AG08396 (cell line): Measurements from ENCODE around the gene SMIM29.

Source experiments
- DNase-seq: peaks from one replicate; pipeline ENCODE4 v3.0.0; 2012; ENCODE audit warnings: low spot score, mixed read lengths

SMIM29 gene

DNA sequence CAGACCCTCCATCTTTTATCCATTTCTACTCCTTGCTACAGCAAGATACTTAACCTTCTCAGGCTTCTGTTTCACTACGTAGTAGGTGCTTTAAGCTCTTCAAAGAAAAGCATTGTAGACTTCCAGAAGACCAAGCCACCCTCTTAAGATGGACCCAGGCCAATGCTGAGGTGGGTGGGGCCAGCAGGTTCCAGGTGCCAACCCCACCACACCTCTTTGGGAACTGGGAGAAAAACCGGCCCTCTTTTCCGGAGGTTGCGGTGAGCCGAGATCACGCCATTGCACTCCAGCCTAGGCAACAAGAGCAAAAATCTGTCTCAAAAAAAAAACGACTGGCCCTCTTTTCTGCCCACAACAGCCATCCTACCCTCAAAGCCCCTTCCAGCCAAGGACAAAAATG, 22.7 kb downstream of the SMIM29 start:
- no peak for DNase-seq

DNA sequence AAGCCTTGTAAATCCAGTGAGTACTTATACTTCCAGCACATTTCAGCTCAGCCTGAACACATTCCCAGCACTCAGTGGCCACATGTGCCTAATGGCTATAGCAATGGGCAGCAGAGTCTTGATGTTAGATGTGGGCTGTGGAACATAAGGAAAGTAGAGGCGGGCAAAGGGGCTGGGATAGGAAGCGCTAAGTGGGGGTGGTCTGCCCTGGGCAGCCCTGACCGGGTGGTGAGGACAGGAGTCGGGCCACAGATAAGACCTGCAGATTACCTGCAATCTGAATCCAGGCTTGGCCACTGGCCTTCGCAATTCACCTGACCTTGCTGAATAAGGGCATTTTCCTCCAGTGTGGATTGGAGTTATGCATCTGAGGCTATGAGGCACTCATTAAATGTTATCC, 23.3 kb downstream of the SMIM29 start:
- no peak for DNase-seq

DNA sequence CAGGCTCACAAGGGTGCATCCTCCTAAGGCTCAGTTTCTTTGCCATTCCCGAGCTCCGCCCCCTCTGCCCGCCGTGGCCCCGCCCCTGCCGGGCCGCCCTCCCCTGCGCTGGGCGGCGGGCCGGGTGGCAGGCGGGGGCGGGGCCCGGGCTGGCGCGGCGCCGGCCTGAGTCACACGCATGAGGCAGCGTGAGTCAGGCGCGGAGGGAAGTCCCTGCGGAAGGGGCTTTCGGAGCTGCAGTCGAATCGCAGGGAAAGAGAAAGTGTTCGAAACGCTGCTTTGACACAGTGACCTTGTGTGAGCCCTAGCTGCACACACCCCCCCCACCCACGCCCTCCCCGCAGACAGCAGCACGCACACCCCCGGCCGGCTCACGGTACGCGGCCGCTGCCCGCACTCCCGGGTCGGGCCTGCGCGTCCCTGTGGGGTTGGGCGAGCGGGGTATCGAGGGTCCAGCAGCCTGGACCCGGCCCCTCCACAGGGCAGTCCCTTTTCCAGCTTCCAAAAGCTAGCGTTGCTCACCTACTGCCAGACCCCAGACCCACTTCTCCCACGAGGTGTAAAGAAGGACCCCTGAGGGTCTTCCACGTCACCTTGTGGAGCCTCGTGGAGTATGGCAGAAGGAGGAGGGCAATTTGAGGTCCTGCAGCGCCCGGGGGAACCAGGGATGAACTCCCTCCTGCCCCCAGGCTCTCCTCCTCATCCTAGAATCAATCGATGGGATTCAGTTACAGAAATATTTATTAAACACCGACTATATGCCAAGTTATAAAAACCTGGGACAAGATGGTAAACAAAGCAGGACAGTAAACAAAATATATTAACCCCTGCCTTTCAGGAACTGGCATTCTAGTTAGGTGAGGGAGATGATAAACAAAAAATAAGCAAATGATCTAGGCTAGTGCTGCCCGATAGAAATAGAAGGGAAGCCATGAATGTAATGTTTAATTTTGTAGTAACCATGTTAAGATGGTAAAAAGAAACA, 24.6 kb downstream of the SMIM29 start:
- DNase-seq, result peak; percentile 98

DNA sequence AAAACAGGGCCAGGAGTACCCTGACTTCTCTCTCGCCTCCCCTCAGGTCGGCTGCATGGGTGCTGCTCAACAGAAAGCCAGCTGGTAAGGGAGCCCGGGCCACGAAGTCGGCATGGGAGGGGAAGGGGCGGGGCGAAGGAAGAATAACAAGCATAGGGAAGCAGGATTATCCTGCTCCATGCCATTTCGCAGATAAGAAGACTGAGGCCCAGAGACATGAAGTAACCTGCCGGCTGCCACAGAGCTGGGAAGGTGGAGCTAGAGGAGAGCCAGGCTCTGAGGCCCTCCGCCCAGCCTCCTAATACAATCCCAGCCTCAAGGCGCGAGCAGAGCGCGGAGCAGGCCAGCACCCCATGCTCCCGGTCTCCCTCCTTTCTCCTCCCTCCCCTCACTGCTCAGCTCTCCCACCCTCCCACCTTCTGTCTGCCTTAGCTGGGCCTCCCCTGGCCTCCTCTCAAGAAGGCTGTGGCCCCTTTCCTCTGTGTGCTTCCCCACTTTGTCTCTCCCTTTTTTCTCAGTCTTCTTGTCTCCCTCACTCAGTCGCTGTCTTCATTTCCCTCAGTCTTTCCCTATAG, 25.3 kb downstream of the SMIM29 start:
- DNase-seq, result no peak

DNA sequence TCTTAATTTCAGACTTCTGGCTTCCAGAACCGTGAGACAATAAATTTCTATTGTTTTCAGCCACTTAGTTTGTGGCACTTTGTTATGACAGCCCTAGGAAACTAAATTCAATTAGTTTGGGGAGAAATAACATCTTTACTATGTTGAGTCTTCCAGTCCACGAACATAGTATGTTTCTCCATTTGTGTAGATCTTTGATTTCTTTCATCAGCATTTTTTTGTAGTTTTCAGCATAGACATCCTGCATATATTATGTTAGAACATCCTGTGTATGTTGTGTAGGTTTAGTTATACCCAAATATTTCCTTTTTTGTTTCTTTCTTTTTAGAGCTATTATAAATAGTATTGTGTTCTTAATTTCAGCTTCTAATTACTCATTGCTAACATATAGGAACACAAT, 30.1 kb downstream of the SMIM29 start:
- DNase-seq, result no peak

DNA sequence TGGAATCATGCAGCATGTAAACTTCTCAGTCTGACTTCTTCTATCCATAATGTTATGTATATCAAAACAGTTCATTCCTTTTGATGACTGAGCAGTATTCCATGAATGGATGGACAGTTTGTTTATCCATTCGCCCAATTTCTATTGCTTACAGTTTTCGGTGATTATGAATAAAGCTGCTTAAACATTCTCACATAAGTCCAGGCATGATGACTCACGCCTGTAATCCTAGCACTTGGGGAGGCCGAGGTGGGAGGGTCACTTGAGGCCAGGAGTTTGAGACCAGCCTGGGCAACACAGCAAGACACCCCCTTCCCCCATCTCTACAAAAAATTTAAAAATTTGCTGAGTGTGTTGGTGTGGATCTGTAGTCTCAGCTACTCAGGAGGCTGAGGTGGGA, 35.0 kb downstream of the SMIM29 start:
- DNase-seq, result peak; percentile 20

DNA sequence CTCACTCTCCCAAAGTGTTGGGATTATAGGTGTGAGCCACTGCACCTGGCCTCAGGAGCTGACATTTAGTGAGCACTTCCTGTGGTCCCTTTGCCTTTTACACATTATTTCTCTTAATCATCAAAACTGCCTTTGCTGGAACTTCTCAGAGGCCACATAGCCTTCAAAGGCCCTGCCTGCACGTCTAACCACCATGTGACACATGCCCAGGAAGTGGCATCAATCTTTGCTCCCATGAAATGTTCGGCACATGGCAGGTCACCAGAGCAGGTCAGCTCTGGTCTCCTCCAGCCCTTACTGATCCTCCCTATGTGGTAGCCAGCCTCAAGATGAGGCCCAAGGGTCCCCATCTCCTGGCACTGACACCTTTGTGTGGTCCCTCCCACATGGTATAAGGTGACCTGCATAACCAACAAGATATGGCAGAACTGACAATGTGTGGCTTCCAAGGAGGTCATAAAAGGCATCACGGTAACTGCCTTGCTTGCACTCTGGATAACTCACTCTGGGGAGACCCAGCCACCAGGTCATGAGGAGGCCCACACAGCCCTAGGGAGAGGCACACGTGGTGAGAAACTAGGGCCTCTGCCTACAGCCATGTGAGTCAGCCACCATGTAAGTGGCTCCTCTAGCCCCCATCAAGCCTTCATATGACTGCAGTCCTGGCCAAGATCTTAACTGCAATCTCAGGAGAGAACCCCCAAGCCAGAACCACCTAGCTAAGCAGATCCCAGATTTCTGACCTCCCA, 40.9 kb downstream of the SMIM29 start:
- peak; percentile 7 for DNase-seq

DNA sequence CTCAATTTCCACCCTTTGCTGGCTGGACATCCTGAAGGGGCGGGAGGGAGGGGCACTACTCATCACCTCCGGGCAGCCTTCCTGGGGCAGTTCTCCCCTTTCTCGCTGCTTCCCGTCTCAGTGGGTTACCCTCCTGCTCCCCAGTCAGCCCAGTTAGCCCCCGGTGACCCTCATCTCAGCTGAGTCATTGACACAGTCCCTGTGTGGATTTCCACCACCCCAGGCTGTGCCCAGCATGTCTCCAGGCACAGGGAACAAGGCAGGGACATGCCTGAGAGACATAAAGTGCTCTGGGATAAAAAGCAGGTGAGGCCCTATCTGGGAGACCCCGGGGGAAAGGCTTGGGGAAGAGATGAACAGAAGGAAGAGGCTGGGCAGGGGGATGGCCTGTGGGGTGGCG, 42.1 kb downstream of the SMIM29 start:
- DNase-seq, result peak; percentile 7

DNA sequence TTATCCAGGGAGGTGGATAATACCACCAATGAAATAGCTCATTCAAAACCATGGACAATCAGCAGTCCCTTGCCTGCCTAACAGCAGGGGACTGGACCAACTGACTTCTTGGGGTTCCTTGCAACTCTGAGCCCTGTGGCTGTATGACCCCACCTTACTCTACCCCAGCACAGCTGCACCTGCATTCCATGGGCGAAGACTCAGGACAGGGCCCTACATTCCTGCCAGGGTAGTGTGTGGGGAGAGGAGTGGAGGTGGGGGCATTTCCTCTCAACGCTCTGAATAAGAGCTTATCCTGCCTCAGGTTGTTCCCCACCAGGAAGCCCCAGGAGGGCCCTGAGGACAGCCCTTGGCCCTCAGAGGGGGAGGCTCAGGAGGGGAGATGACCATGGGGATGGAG, 42.9 kb downstream of the SMIM29 start:
- DNase-seq, result no peak

DNA sequence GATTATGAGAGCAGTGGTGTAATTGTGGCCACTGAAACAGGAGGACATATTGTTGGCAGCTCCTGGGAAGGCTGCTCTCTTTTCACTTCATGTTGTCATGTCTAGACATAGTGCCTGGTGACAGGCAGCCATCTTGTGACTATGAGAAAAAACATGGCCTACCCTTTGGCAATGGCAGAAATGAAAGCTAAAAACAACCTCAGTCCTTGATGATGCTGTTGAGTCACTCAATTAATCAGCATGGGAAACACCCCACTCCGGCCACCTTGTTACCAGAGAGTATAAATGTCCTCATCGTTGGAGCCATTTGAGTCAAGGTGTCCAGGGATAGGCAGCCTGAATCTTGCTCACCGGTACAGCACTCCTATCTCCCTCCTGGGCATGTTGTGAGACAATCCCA, 43.3 kb downstream of the SMIM29 start:
- DNase-seq, result peak; percentile 16

DNA sequence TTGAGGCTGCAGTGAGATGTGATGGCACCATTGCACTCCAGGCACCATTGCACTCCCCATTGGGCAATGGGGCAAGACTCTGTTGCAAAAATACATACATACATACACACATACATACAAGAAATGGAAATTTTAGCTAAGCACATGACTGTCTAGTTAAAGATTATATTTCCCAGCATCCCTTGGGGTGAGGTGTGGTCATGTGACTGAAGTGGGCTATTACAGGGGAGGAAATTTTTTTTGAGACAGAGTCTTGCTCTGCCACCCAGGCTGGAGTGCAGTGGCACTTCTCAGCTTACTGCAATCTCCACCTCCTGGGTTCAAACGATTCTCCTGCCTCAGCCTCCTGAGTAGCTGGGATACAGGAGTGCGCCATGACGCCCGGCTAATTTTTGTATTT, 44.1 kb downstream of the SMIM29 start:
- DNase-seq, result no peak

DNA sequence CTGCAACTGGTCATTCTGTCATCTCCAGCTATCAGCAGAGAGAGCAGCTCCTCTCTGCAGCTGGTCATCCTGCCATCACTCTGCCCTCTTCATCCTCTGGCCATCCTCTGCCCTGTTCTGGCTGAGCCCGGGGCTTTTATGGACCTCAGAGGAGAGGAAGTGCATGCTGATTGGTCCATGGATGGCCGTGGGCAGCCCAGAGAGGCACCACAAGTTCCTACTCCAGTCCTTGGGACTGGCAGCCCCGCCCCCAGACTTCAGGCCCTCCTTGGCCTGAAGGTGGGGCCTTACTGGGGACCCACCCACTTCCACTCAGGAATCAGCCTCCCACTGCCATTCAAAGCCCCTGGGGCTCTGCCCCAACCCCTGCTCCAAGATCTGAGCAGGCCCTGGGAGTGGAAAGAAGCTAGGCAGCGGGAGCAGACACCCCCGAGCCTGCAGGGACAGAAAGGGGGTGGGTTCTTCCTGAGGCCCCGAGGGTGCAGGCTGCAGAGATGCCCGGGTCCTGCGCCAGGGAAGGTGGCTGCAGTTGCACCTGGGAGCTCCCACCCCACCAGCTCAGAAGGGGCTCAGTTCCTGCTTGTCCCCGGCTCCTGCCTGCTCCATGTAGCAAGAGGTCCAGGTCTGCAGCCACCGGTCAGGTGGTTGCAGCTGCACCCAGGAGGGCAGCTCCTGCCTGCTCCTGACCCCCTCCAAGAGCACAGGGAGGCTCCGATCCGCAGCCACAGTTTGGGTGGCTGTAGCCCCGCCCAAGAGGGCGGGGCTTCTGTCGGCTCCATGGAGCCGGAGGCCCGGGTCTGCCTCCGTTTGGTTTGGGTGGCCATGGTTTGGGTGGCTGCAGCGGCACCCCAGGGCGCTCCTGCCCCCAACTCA, 46.2 kb downstream of the SMIM29 start:
- DNase-seq, result peak; percentile 7

DNA sequence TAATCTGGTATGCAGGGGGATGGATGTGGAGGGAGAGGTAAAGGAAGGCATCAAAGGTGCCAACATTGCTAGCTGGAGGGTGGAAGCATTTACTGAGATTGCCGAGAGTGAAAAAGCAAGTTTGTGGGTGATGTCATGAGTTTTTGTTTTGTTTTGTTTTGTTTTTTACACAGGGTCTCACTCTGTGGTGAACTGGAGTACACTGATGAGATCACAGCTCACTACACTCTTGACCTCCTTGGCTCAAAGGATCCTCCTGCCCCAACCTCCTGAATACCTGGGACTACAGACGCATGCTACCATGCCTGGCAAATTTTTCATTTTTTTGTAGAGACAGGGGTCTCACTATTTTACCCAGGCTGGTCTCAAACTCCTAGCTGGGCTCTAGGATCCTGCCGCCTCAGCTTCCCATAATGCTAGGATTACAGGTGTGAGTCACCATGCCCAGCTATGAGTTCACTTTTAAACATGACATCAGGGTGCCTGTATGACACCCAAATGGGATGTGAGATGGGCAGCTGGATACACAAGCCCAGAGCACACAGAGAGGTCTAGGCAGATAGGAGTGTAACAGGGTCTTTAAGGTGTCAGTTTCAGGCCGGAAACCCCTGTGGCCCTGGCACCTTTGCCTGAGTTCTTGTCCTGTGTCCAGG, 47.2 kb downstream of the SMIM29 start:
- peak; percentile 38 for DNase-seq

DNA sequence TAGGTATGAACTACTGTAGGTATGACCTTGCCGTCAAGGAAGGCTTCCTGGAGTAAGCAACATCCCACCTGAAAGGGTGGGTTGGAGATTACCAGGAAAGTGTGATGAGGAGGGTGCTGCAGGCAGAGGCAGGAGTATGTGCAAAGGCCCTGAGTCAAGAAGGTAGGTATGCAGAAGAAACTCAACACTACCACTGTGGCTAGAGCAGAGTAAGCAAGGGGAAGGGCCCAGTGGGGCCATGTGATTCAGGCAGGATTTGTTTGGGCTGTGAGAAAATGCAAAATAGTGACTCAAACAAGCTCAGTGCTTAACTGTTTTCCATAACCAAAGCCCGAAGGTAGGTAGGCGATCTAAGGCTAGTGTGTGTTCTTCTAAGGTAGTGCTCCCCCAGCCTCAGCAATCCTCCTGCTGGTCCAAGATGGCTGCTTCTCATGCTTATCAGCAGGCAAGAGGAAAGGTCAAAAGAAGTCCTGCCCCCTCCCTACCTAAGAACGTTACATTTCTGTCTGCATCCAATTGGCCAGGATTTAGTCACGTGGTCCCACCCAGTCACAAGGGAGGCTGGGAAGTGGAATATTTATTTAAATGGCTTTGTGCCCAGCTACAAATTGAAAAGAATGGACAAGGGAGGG, 48.4 kb downstream of the SMIM29 start:
- peak; percentile 55 for DNase-seq

DNA sequence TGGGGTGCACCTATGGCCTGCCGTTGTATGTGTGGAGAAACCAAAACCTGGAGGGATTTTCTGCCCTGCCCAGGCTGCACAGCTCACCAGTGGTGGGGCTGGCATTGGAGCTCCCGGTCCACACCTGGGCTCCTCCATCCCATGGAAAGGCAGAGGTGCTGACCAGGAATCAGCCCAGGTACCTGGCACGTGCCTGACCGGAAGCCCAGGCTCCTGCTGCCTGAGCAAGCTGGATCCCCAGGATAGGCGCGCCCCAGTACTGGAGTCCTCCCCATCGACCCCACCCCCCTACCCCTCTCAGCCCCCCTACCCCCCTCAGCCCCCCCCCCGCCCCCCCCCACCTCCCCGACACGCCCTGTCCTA, 52.0 kb downstream of the SMIM29 start:
- no peak for DNase-seq
